ENCODE data around the gene ZBTB49.

Gene ZBTB49

DNA sequence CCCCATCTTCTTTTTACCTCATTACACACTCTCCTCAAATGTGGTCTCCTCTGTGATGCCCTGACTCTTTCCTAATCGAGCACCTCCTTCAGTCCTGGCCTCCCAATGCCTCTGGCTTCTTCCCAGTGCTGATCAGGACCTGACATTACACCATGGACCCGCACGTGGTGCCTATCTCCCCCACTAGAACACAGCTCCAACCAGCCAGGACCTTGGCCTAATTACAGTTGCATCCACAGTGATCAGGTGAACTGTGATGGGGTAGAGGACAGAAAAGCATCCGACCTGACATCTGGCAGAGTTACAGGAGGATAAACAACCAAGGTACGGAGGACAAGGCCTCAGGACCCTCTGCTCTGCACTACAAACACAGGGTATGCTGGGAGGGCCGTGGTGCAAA, 12.5 kb upstream of the ZBTB49 start:
- H3K9me3 ChIP-seq (ENCODE audit: control insufficient read depth in 2 of 2, low read length in 2 of 2): no peaks in the 10 kb centered on the region
- H3K9ac ChIP-seq (ENCODE audit: low read length in 2 of 2): no peak overlapping the region
- no peaks in the 10 kb centered on the region for H3K27me3 ChIP-seq (ENCODE audit: control insufficient read depth in 1 of 2, insufficient read depth in 2 of 2, low read length in 2 of 2)
- no peak overlapping the region for H3K4me3 ChIP-seq (ENCODE audit: low read length in 2 of 2)
- H3K27ac ChIP-seq (ENCODE audit: low read length): no peak overlapping the region
- no peaks in the 10 kb centered on the region for H3K4me1 ChIP-seq (ENCODE audit: control insufficient read depth, insufficient read depth, low read length)
- H3K36me3 ChIP-seq (ENCODE audit: control insufficient read depth in 2 of 2, insufficient read depth in 2 of 2, low read length in 2 of 2): peaks cover 49 to 50% of the 10 kb centered on the region in 2 donors

DNA sequence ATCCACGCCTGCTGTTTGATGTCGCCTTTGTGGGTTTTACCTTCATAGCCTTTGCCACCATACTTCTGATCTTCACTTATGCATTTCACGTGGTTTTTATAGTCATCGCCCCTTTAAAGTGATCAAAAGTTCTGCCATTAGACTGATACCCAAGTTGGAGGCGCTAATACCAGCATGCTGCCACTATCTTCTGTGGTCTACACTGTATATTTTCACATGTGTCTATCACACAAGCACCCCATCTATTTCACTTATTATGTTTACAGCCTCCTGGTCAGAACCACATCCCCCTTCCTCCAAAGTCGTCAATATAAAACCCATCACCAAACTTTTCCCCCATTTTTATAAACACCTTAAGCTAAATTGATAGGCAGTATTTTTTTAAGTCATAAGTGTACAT, 8.3 kb upstream of the ZBTB49 start:
- Histone ChIP-seq H3K36me3 (ENCODE audit: control insufficient read depth in 2 of 2, insufficient read depth in 2 of 2, low read length in 2 of 2) (peaks cover 33 to 39% of the 10 kb centered on the region in 2 donors), H3K27ac (ENCODE audit: low read length) (no peak overlapping the region), H3K4me1 (ENCODE audit: control insufficient read depth, insufficient read depth, low read length) (no peaks in the 10 kb centered on the region), H3K9me3 (ENCODE audit: control insufficient read depth in 2 of 2, low read length in 2 of 2) (no peaks in the 10 kb centered on the region), H3K4me3 (ENCODE audit: low read length in 2 of 2) (no peak overlapping the region), H3K9ac (ENCODE audit: low read length in 2 of 2) (no peak overlapping the region), H3K27me3 (ENCODE audit: control insufficient read depth in 1 of 2, insufficient read depth in 2 of 2, low read length in 2 of 2) (no peaks in the 10 kb centered on the region)

DNA sequence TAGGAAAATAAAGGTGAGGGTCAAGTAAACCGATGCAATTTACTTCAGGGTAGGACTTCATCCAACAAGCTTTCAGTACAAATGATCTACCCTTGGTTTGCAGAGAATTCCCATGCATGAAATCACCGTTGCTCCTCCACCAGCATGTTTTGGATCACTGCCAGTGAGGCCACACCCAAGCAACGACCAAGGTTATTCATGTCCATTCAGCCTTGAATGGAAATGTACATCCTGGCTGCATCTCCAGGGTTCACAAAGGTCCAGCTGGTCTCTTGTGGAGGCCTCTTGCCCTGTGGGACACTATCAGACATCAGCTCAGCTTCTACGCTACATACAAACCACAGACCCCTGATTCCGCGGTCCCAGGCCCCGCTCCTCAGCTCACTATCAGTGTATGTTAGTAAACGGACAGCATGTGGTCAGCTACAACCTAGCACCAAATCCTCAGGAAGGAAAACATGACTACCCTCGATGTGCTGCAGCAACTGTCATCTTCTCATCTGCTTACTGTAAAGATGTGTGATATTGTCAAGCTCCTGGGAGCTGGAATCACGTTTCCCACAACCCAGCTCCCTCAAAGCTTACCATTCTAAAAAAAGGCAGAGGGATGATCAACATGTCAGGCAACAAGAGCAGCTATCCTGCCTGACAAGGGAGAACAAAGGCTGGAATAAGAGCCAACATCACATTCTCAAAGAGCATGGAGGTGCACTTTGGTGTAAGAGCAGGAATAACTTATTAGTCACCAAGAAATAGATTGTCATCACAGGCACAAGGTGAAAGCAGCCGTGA, 5.0 kb upstream of the ZBTB49 start:
- peaks cover 13 to 29% of the 10 kb centered on the region in 2 donors for H3K36me3 ChIP-seq (ENCODE audit: control insufficient read depth in 2 of 2, insufficient read depth in 2 of 2, low read length in 2 of 2)
- no peak overlapping the region for H3K27ac ChIP-seq (ENCODE audit: low read length)
- no peaks in the 10 kb centered on the region for H3K27me3 ChIP-seq (ENCODE audit: control insufficient read depth in 1 of 2, insufficient read depth in 2 of 2, low read length in 2 of 2)
- H3K4me3 ChIP-seq (ENCODE audit: low read length in 2 of 2): no peak overlapping the region
- peaks cover 11% of the 10 kb centered on the region for H3K4me1 ChIP-seq (ENCODE audit: control insufficient read depth, insufficient read depth, low read length)
- no peak overlapping the region for H3K9ac ChIP-seq (ENCODE audit: low read length in 2 of 2)
- no peaks in the 10 kb centered on the region for H3K9me3 ChIP-seq (ENCODE audit: control insufficient read depth in 2 of 2, low read length in 2 of 2)

DNA sequence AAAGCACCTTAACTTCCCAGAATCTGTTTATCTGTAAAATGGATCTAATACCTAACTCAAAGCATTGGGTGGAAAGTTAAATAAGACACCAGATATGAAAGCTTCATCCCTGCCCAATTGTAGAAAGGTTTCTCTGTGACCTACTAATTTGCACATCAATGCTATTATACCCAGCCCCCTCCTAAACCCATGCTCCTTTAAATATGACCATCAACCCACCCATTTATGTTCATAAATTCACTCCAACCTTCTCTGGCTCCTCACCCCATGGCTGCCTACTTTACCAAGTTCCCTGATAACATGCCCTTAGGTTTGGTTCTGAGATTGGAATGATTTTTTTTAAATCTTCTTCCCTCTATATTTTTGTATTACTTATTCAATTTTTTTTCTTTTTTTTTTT, 2.0 kb upstream of the ZBTB49 start:
- Histone ChIP-seq H3K9ac (ENCODE audit: low read length in 2 of 2) (no peak overlapping the region), H3K36me3 (ENCODE audit: control insufficient read depth in 2 of 2, insufficient read depth in 2 of 2, low read length in 2 of 2) (peaks cover 6 to 11% of the 10 kb centered on the region in 2 donors), H3K9me3 (ENCODE audit: control insufficient read depth in 2 of 2, low read length in 2 of 2) (no peaks in the 10 kb centered on the region), H3K27ac (ENCODE audit: low read length) (no peak overlapping the region), H3K4me3 (ENCODE audit: low read length in 2 of 2) (no peak overlapping the region), H3K27me3 (ENCODE audit: control insufficient read depth in 1 of 2, insufficient read depth in 2 of 2, low read length in 2 of 2) (no peaks in the 10 kb centered on the region), H3K4me1 (ENCODE audit: control insufficient read depth, insufficient read depth, low read length) (peaks cover 20% of the 10 kb centered on the region)

DNA sequence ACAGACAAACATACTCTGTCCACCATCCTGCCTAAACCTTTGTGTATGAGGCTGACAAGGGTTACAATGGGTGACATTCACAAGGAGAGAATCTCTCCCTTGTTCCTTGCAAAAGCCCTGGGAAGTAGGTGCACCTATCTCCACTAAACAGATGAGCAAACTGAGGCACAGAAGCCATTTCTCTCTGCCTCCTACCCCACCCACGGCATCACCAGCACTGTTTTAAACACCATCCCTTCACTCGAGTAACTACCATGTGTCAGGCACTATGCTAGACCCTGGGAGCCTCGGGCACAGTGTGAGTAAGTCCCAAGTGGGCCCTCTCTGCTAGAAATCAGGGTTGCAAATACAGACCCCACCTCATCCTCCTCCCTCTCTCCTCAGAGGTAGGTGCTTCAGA, 996 bp upstream of the ZBTB49 start:
- H3K27me3 ChIP-seq (ENCODE audit: control insufficient read depth in 1 of 2, insufficient read depth in 2 of 2, low read length in 2 of 2): no peaks in the 10 kb centered on the region
- H3K9ac ChIP-seq (ENCODE audit: low read length in 2 of 2): peak overlapping the region; percentile 70 to 85
- peak overlapping the region; percentile 86 to 95 for H3K4me3 ChIP-seq (ENCODE audit: low read length in 2 of 2)
- peaks cover 20% of the 10 kb centered on the region for H3K4me1 ChIP-seq (ENCODE audit: control insufficient read depth, insufficient read depth, low read length)
- no peaks in the 10 kb centered on the region for H3K9me3 ChIP-seq (ENCODE audit: control insufficient read depth in 2 of 2, low read length in 2 of 2)
- peaks cover 6 to 9% of the 10 kb centered on the region in 2 donors for H3K36me3 ChIP-seq (ENCODE audit: control insufficient read depth in 2 of 2, insufficient read depth in 2 of 2, low read length in 2 of 2)
- no peak overlapping the region for H3K27ac ChIP-seq (ENCODE audit: low read length)

DNA sequence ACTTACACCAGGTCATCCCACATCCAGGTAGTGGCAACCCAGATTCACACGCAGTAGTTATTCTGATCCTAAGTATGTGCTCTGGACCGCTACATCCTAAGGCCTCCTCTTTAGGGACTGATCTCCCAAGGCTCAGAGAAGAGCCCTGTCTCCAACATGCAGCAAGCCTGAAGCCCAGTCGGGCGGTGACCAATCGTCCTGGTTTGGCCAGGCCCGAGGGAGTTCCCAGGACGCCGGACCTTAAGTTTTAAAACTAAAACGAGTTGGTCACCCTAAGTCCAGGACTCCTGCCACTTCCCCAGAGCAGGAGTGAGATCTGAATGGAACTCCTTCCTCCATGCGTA, 482 bp upstream of the ZBTB49 start:
- H3K4me1 ChIP-seq (ENCODE audit: control insufficient read depth, insufficient read depth, low read length): peaks cover 20% of the 10 kb centered on the region
- H3K4me3 ChIP-seq (ENCODE audit: low read length in 2 of 2): peak overlapping the region; percentile 86 to 95

DNA sequence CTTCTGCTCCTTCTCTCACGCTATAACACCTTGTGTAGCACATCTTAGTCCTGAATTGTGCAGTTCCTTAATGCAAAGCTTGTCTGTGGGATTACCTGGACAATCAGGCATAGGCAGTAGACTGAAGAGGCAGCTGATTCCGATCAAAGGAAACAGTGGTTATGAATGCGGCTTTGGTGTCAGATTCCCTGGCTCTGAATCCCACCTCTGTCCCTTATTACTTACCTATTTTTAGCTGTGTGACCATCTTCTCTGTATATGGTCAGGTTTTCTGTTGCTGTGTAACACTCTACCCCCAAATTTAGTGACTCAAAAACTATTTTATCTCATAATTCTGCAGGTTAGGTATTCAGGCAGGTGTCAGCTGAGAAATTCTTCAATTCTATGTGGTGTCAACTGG, 3.2 kb downstream of the ZBTB49 start:
- H3K9ac ChIP-seq (ENCODE audit: low read length in 2 of 2): no peak overlapping the region
- H3K27me3 ChIP-seq (ENCODE audit: control insufficient read depth in 1 of 2, insufficient read depth in 2 of 2, low read length in 2 of 2): no peaks in the 10 kb centered on the region
- no peaks in the 10 kb centered on the region for H3K9me3 ChIP-seq (ENCODE audit: control insufficient read depth in 2 of 2, low read length in 2 of 2)
- H3K36me3 ChIP-seq (ENCODE audit: control insufficient read depth in 2 of 2, insufficient read depth in 2 of 2, low read length in 2 of 2): no peaks in the 10 kb centered on the region
- no peak overlapping the region for H3K27ac ChIP-seq (ENCODE audit: low read length)
- H3K4me1 ChIP-seq (ENCODE audit: control insufficient read depth, insufficient read depth, low read length): peaks cover 20% of the 10 kb centered on the region
- no peak overlapping the region for H3K4me3 ChIP-seq (ENCODE audit: low read length in 2 of 2)

More for the DNA sequence above, 482 bp upstream of the ZBTB49 start:
- Histone ChIP-seq H3K9me3 (ENCODE audit: control insufficient read depth in 2 of 2, low read length in 2 of 2) (no peaks in the 10 kb centered on the region), H3K27me3 (ENCODE audit: control insufficient read depth in 1 of 2, insufficient read depth in 2 of 2, low read length in 2 of 2) (no peaks in the 10 kb centered on the region), H3K9ac (ENCODE audit: low read length in 2 of 2) (peak overlapping the region; percentile 70 to 85), H3K27ac (ENCODE audit: low read length) (peak overlapping the region; percentile 62), H3K36me3 (ENCODE audit: control insufficient read depth in 2 of 2, insufficient read depth in 2 of 2, low read length in 2 of 2) (peaks cover 6 to 9% of the 10 kb centered on the region in 2 donors)

DNA sequence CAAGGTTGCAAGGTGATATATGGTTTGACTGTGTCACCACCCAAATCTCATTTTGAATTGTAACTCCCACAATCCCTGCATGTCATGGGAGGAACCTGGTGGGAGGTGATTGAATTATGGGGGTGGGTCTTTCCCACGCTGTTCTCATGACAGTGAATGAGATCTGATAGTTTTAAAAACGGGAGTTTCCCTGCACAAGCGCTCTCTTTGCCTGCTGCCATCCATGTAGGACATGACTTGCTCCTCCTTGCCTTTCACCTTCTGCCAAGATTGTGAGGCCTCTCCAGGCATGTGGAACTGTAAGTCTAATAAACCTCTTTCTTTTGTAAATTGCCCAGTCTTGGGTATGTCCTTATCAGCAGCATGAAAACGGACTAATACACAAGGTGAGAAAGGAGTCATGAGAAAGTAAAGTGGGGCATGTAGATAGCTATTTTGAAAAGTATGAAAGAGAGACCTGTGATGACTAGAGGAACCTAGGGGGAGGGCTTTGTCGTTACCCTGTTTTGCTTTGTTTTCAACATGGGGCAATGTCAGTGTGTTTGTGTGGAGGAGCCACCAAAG, 6.3 kb downstream of the ZBTB49 start:
- no peak overlapping the region for H3K27ac ChIP-seq (ENCODE audit: low read length)
- no peaks in the 10 kb centered on the region for H3K27me3 ChIP-seq (ENCODE audit: control insufficient read depth in 1 of 2, insufficient read depth in 2 of 2, low read length in 2 of 2)
- no peak overlapping the region for H3K9ac ChIP-seq (ENCODE audit: low read length in 2 of 2)
- no peak overlapping the region for H3K4me3 ChIP-seq (ENCODE audit: low read length in 2 of 2)
- H3K36me3 ChIP-seq (ENCODE audit: control insufficient read depth in 2 of 2, insufficient read depth in 2 of 2, low read length in 2 of 2): peaks cover 7 to 15% of the 10 kb centered on the region in 2 donors
- H3K9me3 ChIP-seq (ENCODE audit: control insufficient read depth in 2 of 2, low read length in 2 of 2): no peaks in the 10 kb centered on the region
- H3K4me1 ChIP-seq (ENCODE audit: control insufficient read depth, insufficient read depth, low read length): no peaks in the 10 kb centered on the region

DNA sequence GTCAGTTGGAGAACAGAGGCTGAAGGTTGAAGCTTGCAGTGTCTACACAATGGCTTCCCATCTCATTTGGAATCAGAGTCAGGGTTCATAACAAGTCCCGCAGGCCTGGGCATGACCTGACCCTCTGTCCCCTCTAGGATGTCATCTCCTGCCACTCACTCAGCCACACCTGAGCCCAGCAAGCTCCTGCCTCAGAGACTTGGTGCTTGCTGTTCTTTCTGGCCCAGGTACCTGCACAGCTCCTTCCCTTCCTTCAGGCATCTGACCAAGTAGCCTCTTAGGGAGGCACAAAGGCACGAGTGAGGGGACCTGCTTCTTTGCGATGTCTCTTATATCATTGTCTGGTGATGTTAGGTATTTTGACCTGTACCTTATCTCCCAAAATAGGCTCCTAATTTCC, 9.0 kb downstream of the ZBTB49 start:
- H3K36me3 ChIP-seq (ENCODE audit: control insufficient read depth in 2 of 2, insufficient read depth in 2 of 2, low read length in 2 of 2): peaks cover 20 to 26% of the 10 kb centered on the region in 2 donors
- no peak overlapping the region for H3K4me3 ChIP-seq (ENCODE audit: low read length in 2 of 2)
- H3K27me3 ChIP-seq (ENCODE audit: control insufficient read depth in 1 of 2, insufficient read depth in 2 of 2, low read length in 2 of 2): no peaks in the 10 kb centered on the region
- H3K27ac ChIP-seq (ENCODE audit: low read length): no peak overlapping the region
- no peak overlapping the region for H3K9ac ChIP-seq (ENCODE audit: low read length in 2 of 2)
- H3K4me1 ChIP-seq (ENCODE audit: control insufficient read depth, insufficient read depth, low read length): no peaks in the 10 kb centered on the region
- no peaks in the 10 kb centered on the region for H3K9me3 ChIP-seq (ENCODE audit: control insufficient read depth in 2 of 2, low read length in 2 of 2)

DNA sequence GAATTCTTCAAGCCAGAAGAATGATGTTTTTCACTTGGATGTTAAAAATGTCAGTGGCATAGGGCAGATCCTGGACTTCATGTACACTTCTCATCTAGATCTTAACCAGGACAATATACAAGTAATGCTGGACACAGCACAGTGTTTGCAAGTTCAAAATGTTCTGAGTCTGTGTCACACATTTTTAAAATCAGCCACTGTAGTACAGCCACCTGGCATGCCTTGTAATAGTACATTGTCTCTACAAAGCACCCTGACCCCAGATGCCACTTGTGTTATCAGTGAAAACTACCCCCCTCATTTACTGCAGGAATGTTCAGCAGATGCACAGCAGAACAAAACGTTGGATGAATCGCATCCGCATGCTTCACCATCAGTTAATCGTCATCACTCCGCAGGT, 11.9 kb downstream of the ZBTB49 start:
- H3K27ac ChIP-seq (ENCODE audit: low read length): no peak overlapping the region
- no peak overlapping the region for H3K4me3 ChIP-seq (ENCODE audit: low read length in 2 of 2)
- H3K9me3 ChIP-seq (ENCODE audit: control insufficient read depth in 2 of 2, low read length in 2 of 2): no peaks in the 10 kb centered on the region
- H3K4me1 ChIP-seq (ENCODE audit: control insufficient read depth, insufficient read depth, low read length): no peaks in the 10 kb centered on the region
- no peak overlapping the region for H3K9ac ChIP-seq (ENCODE audit: low read length in 2 of 2)
- H3K27me3 ChIP-seq (ENCODE audit: control insufficient read depth in 1 of 2, insufficient read depth in 2 of 2, low read length in 2 of 2): no peaks in the 10 kb centered on the region
- peaks cover 26 to 36% of the 10 kb centered on the region in 2 donors for H3K36me3 ChIP-seq (ENCODE audit: control insufficient read depth in 2 of 2, insufficient read depth in 2 of 2, low read length in 2 of 2)

DNA sequence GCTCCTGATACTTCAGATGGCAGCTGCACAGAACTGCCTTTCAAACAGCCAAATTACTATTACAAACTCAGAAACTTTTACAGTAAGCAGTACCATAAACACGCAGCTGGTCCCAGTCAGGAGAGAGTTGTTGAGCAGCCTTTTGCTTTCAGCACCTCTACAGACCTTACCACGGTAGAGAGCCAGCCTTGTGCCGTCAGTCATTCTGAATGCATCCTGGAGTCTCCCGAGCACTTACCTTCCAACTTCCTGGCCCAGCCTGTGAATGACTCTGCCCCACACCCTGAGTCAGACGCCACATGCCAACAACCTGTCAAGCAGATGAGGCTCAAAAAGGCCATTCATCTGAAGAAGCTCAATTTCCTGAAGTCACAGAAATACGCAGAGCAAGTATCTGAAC, 12.4 kb downstream of the ZBTB49 start:
- H3K27me3 ChIP-seq (ENCODE audit: control insufficient read depth in 1 of 2, insufficient read depth in 2 of 2, low read length in 2 of 2): no peaks in the 10 kb centered on the region
- H3K9me3 ChIP-seq (ENCODE audit: control insufficient read depth in 2 of 2, low read length in 2 of 2): no peaks in the 10 kb centered on the region
- H3K4me1 ChIP-seq (ENCODE audit: control insufficient read depth, insufficient read depth, low read length): no peaks in the 10 kb centered on the region
- H3K9ac ChIP-seq (ENCODE audit: low read length in 2 of 2): no peak overlapping the region
- no peak overlapping the region for H3K4me3 ChIP-seq (ENCODE audit: low read length in 2 of 2)
- no peak overlapping the region for H3K27ac ChIP-seq (ENCODE audit: low read length)
- peaks cover 31 to 36% of the 10 kb centered on the region in 2 donors for H3K36me3 ChIP-seq (ENCODE audit: control insufficient read depth in 2 of 2, insufficient read depth in 2 of 2, low read length in 2 of 2)

Data from stomach smooth muscle (tissue), 2 donors.